ENCODE data around the gene CEP192.

GRCh38 chr18:13005289-13005688 is 14.1 kb downstream of the CEP192 start:
- TF ChIP-seq CTCF (IDR thresholded peaks at IDR 0.05 in 2 of 3, conservative IDR thresholded peaks at IDR 0.05 in 1 of 3; ENCODE audit: control insufficient read depth in 2 of 3, extremely low read depth in 1 of 3, insufficient read depth in 1 of 3, low read depth in 3 of 3, low read length in 3 of 3) (no peak), POLR2A (IDR thresholded peaks at IDR 0.05; ENCODE audit: low read depth, low read length) (no peak), RAD21 (IDR thresholded peaks at IDR 0.05; ENCODE audit: insufficient read depth, low read depth, low read length) (no peak), NR2C2 (IDR thresholded peaks at IDR 0.05; ENCODE audit: borderline replicate concordance, control insufficient read depth, insufficient read length, low read depth) (no peak)
